ENCODE data around the gene DNAI4.
"Not testable (repeated sequence)": the region's sequence is repeated elsewhere in the genome, so short reads cannot be mapped to it uniquely, and the experiment has no call there.

The DNAI4 gene

DNA sequence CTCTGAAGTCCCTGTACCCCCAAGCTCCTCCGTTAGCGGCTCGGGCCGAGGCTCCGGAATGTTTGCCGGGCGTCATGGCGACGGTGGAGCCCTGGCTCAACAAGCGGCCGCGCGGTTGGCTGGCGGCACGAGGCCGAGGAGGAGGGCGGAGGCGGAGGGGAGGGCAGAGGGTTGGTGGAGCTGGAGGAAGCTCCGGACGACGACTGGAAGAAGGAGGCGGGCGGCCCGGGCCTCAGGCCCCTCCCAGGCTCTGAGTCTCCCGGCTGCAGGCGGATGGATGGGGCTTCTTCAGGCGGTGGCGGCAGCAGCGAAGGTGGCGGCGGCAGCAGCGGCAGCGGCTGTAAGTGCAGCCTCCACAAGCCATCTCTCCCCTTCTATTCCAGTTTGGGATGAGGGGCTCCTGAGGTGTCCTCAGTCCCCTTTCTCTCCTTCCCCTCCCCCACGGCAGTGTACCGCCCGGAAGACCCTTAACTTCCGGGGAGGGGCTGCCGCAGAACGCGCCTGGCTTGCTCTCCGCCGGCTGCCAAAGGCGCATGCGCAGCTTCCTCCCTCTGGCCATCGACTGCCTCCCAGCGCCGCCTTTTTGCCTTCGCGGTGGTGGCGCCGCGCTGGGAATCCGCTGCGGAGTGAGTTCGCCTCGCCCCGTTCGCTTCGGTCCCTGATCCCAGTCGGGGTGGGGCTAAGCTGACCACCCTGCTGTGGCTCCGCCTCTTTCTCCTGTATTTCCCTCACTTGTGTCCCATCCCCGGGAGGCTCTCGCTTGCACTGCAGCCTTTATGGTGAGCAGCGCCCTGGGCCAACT is at the start of gene DNAI4, which contains the start of gene MIER1:
DNAI4 (minus strand) TSS at position 101 of the 802 bp plus-strand sequence; CDS start at position 76, 25 bp downstream.
MIER1 (plus strand) TSS at position 235 of the 802 bp plus-strand sequence; CDS start at position 274, 39 bp downstream.
- DNase-seq = peak; percentile 99

DNA sequence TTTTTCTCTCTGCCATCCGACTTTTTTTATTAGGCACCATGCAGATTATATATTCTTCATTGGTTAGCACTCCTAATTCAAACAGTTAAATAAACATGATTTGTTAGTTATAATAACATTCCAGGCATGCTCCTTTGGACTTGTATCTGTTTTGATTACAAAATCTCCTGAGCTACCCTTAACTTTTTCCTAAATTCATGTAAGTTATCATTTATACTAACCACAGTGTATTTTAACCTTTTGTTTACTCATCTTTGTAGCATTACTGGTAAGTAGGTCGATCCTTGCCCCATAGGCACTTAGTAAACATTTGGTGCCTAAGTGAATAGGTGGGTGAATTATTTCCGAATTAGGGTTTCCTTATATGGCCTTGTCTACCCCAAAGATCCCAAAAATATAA is 43.9 kb upstream of the DNAI4 start:
- DNase-seq = no peak

DNA sequence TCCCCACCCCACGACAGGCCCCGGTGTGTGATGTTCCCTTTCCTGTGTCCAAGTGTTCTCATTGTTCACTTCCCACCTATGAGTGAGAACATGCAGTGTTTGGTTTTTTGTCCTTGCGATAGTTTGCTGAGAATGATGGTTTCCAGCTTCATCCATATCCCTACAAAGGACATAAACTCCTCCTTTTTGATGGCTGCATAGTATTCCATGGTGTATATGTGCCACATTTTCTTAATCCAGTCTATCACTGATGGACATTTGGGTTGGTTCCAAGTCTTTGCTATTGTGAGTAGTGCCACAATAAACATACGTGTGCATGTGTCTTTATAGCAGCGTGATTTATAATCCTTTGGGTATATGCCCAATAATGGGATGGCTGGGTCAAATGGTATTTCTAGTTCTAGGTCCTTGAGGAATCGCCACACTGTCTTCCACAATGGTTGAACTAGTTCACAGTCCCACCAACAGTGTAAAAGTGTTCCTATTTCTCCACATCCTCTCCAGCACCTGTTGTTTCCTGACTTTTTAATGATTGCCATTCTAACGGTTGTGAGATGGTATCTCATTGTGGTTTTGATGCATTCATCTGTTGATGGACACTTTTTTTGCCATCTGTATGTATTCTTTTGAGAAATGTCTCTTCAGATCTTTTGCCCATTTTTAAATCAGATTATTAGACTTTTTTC is 41.7 kb upstream of the DNAI4 start:
- DNase-seq = not testable (repeated sequence)

DNA sequence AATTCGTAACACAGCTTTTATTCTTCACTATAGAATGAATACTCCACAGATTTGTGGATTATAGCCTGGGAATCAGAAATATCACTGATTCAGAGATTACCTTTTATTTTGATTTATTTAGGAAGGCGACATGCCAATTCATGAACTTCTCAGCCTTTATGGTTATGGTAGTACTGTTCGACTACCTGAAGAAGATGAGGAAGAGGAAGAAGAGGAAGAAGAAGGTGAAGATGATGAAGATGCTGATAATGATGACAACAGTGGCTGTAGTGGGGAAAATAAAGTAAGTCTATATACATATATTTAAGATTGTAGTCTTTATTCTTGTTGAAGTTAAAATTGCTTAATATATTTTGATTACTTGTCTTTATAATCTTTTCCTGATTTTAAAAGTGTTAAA is 33.3 kb upstream of the DNAI4 start:
- DNase-seq = no peak

- DNase-seq = no peak
These were observed 29.6 kb upstream of the DNAI4 start for GRCh38 chr1:66954208-66954607.

- DNase-seq = no peak
These were observed 26.9 kb upstream of the DNAI4 start for GRCh38 chr1:66951513-66951912.

DNA sequence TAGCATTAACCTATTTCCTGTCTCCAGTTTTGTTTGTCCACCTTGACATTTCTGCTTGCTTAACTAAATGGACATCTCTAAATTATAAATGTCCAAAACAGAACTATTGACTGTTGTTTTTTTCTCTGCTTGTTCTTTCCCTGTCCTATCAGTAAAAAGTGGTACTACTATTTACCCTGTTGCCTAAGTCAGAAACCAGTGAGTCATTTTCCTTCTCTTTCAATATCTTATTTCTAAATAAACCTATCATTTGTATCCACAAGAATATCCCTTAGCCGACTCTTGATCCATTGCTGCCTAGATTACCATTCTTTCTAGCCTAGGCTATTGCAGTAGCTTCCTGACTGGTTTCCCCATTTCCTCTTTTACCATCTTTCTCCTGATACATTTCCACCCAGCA is 22.6 kb upstream of the DNAI4 start:
- no peak for DNase-seq

DNA sequence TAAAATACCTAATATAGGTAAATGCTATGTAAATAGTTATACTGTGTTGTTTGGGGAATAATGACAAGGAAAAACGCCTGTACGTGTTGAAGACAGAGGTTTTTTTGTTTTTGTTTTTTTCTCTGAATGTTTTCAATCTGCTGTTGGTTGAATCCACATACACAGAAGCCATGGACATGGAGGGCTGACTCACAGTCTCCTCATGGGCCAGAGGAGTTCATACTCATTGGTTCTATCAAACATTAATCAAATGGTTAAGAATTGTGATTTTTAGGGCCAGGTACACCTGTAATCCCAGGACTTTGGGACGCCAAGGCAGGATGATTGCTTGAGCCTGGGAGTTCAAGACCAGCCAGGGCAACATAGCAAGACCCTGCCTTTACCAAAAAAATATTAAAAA is 20.7 kb upstream of the DNAI4 start:
- no peak for DNase-seq

DNA sequence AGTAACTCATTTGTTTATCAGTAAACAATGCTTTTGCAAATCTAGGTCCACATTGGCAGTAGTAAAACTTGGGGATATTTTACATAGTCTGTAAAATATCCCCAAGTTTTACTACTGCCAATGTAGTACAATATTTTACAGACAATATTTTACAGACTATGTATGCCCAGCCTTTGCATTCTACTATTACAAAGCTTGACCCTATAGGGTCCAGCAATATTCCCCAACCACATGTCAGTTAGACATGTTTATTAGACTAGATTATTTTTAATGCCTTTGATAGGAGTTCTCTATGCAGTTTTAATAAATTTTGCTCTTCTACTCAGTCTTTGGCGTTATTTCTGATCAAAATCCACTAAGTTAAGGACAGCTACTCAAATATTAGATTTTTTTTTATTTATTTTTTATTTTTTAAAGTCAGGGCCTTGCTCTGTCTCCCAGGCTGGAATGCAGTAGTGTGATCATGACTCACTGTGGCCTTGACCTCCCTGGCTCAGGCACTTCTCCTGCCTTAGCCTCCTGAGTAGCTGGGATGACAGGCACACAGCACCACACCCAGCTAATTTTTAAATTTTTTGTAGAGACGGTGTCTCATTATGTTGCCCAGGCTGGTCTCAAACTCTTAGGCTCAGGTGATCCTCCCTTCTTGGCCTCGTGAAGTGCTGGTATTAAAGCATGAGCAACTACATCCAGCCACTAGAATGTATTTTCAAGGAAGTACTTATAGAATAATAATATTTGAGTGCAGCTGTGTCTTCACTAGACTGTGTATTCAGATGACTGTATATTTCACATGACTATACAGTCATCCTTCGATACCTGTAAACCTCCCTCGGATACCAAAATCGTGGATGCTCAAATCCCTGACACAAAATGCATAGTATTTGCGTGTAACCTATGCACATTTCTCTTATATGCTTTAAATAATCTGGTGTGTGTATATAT is 19.9 kb upstream of the DNAI4 start:
- DNase-seq = no peak

GRCh38 chr1:66943361-66943969 is 18.8 kb upstream of the DNAI4 start:
- no peak for DNase-seq

DNA sequence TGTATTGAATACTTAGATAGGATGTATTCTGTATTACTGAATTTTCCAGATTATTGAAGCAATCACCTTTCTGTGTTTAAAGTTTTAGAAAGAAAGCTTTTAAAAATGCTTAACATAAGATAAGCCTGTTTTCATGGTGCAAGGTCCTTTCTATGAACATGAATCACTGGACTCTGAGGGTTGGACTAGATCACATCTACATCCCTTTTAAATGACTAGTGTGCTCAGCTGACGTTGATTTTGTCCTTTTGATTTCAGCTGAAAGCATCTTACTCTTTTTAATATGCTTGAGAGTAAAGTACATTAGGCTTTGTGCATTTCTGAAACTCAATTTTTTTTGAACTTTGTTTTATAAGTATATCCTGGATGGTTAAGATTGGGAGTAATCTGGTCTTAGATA is 16.3 kb upstream of the DNAI4 start:
- DNase-seq = no peak

DNA sequence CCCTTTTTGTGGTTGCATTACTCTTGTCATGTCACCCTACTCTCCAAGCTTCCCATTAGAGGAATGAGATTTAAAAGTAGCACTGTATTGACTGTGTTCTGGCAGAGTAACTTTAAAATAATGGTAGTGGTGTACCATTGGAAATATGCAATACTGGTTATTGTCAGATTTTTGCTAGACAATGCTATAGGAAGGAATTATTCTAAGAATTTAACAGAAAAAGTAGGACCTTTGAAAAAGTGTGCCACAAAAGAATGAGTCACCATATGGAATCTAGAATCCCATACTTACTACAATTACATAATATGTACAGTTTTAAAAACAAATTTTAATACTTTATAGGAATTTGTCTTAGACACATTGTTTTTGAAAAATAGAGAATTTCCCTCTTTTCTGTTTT is 14.0 kb upstream of the DNAI4 start:
- DNase-seq = peak; percentile 36

DNA sequence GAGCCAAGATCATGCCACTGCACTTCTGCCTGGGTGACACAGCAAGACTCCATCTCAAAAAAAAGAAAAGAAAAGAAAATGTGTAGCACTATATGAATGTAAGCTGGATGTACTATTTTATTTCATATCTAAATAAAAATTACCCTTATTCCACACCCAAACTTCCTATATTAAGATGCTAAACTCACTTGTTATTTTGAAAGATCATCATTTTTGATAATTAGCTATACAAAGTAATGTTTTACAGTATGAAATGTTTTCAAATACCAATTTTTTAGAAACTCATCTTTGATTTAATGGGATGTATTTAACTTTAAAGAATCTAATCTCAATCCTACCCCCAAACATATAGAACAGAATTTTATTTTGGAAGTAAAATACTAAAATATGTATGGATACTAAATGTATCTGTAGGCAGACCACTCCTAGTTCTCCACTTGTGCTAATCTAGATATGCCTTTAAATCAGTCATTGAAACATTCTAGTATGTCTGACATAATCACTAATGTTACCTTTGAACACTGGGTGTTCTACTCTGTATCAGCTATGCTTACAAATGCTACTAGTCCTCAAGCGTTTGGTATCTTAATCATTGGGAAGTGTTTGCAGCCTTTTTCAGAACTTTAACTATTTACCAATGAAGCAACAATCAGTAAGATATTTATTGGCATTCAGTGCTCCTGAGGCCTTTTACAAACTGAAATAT is 13.0 kb upstream of the DNAI4 start:
- no peak for DNase-seq

DNA sequence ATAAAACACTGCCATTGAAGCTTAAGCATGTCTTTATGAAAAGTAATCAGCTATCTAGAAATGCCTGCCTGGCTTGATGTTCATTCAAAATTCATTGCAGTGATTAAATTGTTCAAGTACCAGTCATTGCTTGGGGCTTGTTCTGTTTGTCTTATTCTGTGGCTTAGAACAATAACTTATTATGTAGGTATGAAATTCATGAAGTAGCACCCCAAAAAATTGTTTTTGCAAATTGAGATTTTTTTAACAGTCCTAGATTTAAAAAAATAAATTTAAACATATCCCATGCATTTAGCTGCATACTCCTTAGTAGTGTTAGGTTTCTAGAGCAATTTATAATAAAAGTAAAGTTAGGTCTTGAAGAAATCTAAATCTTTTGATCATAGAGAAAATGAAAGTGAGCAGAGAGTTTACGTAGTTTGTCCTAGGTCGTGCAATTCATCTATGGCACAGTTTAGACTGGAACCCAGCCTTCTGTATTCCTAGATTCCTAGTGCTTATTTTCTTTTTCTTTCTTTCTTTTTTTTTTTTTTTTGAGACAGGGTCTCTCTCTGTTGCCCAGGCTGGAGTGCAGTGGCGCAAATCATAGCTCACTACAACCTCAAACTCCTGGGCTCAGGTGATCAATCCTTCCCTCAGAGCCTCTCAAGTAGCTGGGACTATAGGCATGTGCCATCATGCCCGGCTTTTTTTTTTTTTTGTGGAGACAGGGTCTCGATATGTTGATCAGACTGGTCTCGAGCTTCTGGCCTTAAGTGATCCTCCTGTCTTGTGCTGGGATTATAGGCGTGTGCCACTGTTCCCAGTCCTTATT is 9.4 kb upstream of the DNAI4 start:
- DNase-seq = no peak

DNA sequence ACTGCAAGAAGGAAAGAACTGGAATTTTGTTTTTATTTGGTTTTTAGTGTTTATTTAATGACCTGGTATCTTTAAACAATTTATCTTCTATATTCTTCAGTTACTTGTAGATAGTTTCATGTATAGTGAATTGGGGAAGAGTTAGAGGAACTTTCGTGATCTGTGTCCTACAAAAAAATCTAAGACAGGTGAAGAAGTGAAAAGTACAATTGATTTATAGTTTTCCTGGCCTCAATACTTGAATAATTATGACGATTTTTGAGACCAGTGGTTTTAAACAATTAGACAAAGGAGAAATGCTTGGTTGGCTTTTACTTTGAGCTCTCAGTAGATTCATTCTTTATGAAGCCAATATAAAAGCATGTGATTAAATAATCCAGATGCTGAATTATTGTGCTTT is 7.6 kb upstream of the DNAI4 start:
- DNase-seq = no peak

DNA sequence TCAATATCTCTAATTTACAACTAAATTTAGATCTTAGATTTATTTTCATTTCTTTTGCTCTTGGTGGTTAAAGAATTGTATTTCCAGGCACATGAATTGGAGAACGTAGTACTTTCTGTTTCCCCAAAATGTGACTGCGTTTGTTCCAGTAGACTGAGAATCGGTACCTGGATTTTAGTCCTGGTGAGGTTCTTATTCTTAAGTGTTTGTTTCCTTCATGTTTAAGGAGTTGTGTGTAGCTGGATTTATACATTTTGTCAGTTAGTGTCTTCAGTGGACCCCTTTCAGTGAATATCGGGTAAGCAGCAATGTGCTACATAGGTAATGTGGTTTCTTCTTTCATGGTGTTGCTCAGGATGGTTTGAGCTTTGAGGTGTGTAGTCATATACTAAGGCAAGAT is 6.9 kb upstream of the DNAI4 start:
- peak; percentile 15 for DNase-seq

- no peak for DNase-seq
These were observed 6.1 kb upstream of the DNAI4 start for GRCh38 chr1:66930823-66931174.

DNA sequence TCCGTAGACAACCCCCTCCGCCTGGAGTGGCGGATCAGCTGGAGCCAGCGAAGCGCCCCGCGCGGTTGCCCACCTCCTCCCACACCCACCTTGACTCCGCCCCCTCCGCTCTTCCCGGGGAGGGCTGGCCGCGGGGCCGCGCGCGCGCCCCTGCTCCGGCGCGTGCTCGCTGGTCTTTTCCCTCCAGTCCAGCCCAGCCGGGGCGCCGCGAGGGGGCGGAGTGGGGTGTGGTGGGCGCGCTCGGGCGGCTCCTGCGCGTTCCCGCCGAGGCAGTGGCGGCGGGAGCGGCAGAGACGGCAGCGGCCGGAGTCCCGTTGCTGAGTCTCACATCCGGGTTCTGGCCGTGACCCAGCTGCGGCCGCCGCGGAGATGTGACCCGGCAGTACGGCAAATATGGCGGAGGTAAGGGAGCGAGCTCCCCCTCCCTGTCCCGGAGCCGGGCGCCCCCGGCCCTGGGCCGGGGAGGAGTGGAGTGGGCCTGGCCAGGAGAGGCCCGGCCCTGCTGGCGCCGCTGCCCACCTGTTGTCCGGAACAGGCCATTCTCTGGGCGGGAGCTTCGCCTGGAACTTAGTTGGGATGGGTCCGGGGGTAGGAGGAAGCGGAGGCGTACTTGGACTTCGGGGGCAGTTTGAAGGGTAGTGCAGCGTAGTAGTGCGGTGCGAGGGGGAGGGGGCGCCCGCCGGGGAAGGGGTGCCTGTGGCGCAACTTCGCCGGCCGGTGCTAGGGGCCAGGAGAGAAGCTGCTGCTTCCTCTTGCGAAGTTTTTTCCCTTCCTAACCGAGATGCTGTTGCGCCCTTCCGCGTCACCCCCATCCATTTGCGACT is 5.6 kb upstream of the DNAI4 start:
- peak; percentile 97 for DNase-seq

- no peak for DNase-seq
These were observed 5.0 kb upstream of the DNAI4 start for GRCh38 chr1:66929691-66929998.

DNA sequence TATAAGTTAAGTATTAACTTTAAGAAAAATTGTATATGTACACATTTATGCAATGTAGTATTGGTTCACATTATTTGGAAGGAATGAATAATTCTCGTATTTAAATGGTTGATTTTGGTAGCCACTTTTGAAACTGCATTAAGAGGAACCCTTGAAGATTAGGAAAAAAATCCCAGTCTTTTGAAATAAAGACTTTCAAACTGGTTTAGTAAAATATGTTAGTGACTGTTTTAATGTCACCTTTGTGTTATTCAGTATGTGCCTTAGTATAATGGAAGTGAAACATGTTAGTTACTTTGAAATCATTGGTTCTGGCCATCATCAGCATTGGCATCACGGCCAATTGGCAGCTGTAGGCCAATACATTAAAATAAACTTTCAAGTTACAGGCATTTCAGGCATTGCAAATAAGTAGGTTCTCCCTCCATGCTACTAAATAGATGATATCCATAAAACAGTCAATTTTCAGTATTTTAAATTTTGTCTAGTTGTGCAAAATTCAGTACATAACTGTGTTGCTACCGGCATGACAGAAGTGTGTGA is 4.6 kb upstream of the DNAI4 start:
- DNase-seq = peak; percentile 38
